ENCODE measurements around the gene ARL6IP5.

ARL6IP5 gene

GRCh38 chr3:69085833-69086722, 1.3 kb downstream of the ARL6IP5 start:
- DNase-seq, result peak; percentile 84

- peak; percentile 22 for DNase-seq
These were observed 2.5 kb downstream of the ARL6IP5 start for GRCh38 chr3:69087030-69087791.

- DNase-seq, result peak; percentile 65
These were observed 3.3 kb downstream of the ARL6IP5 start for GRCh38 chr3:69088063-69088462.

- no peak for DNase-seq
These were observed 5.3 kb downstream of the ARL6IP5 start for GRCh38 chr3:69090021-69090420.

GRCh38 chr3:69091389-69092029, 6.8 kb downstream of the ARL6IP5 start:
- peak; percentile 26 for DNase-seq

- DNase-seq, result peak; percentile 85
These were observed 7.3 kb downstream of the ARL6IP5 start for GRCh38 chr3:69092030-69092516.

GRCh38 chr3:69094467-69095205, 9.9 kb downstream of the ARL6IP5 start:
- DNase-seq, result peak; percentile 54

- peak; percentile 55 for DNase-seq
These were observed 10.9 kb downstream of the ARL6IP5 start for GRCh38 chr3:69095636-69096035.

- DNase-seq, result no peak
These were observed 11.6 kb downstream of the ARL6IP5 start for GRCh38 chr3:69096299-69096698.

- no peak for DNase-seq
These were observed 12.8 kb downstream of the ARL6IP5 start for GRCh38 chr3:69097407-69098086.

GRCh38 chr3:69099576-69099975, 14.8 kb downstream of the ARL6IP5 start:
- no peak for DNase-seq

- no peak for DNase-seq
These were observed 17.6 kb downstream of the ARL6IP5 start for GRCh38 chr3:69102384-69102783.

GRCh38 chr3:69103123-69103522, 18.4 kb downstream of the ARL6IP5 start:
- no peak for DNase-seq

- DNase-seq, result no peak
These were observed 19.8 kb downstream of the ARL6IP5 start for GRCh38 chr3:69104586-69104985.

- no peak for DNase-seq
These were observed 20.6 kb downstream of the ARL6IP5 start for GRCh38 chr3:69105320-69105719.

- no peak for DNase-seq
These were observed 23.1 kb downstream of the ARL6IP5 start for GRCh38 chr3:69107841-69108240.

GRCh38 chr3:69108811-69109210, 24.1 kb downstream of the ARL6IP5 start:
- DNase-seq, result no peak

GRCh38 chr3:69110941-69111546, 26.3 kb downstream of the ARL6IP5 start:
- no peak for DNase-seq

GRCh38 chr3:69113536-69113935, 28.8 kb downstream of the ARL6IP5 start:
- DNase-seq, result no peak

- DNase-seq, result no peak
These were observed 31.0 kb downstream of the ARL6IP5 start for GRCh38 chr3:69115731-69116130.

GRCh38 chr3:69116162-69116561, 31.4 kb downstream of the ARL6IP5 start:
- DNase-seq, result no peak

GRCh38 chr3:69116897-69117296, 32.2 kb downstream of the ARL6IP5 start:
- DNase-seq, result no peak
